ENCODE data around the gene FMO5.
"Not testable (repeated sequence)": the region's sequence is repeated elsewhere in the genome, so short reads cannot be mapped to it uniquely, and the experiment has no call there.

The FMO5 gene

GRCh38 chr1:147201786-147202185, 23.4 kb downstream of the FMO5 start:
- H3K4me3 ChIP-seq (replicated peaks; ENCODE audit: low read depth, low read length): no peak overlapping the region
- no peaks in the 10 kb centered on the region for H3K36me3 ChIP-seq (ENCODE audit: control insufficient read depth, insufficient read depth, low read length)
- no peak for TF ChIP-seq CTCF (IDR thresholded peaks at IDR 0.05; ENCODE audit: insufficient read depth, low read length, poor library complexity, severe bottlenecking)
- no peak for DNase-seq (ENCODE audit: extremely low read depth, insufficient read length)
- H3K27me3 ChIP-seq (replicated peaks; ENCODE audit: control insufficient read depth, insufficient read depth, low read length): no peaks in the 10 kb centered on the region

DNA sequence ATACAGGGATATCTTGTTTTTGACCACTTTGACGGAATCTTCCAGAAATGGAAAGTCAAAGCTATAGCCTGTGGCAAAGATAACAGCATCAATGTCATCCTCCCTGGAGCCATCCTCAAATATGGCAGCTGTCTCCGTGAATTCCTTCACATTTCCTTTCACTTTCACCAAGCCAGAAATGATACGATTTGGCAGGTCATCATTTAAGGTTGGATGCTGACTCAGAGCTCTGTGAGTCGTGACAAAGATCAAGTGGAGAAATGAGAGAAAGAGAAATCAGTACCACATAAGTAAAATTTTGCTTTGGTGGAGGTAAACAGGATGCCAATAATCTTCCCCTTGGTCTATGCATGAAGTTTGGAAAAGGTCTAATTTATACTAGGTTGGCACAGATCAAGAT, 23.9 kb downstream of the FMO5 start:
- Histone ChIP-seq H3K27me3 (replicated peaks; ENCODE audit: control insufficient read depth, insufficient read depth, low read length) (no peaks in the 10 kb centered on the region), H3K36me3 (ENCODE audit: control insufficient read depth, insufficient read depth, low read length) (no peaks in the 10 kb centered on the region), H3K4me3 (replicated peaks; ENCODE audit: low read depth, low read length) (no peak overlapping the region)
- TF ChIP-seq CTCF (IDR thresholded peaks at IDR 0.05; ENCODE audit: insufficient read depth, low read length, poor library complexity, severe bottlenecking): no peak
- no peak for DNase-seq (ENCODE audit: extremely low read depth, insufficient read length)

DNA sequence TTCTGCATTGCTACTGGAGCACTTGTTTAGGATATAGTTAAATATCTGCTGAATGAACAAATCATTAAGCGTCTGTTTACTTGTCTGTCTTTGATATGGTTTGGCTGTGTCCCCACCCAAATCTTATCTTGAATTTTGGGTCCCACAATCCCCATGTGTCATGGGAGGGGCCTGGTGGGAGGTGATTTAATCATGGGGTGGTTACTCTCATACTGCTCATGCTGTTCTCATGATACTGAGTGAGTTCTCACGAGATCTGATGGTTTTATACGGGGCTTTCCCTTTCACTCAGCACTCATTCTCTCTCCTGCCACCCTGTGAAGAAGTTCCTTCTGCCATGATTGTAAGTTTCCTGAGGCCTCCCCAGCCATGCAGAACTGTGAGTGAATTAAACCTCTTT, 27.8 kb downstream of the FMO5 start:
- H3K27me3 ChIP-seq (replicated peaks; ENCODE audit: control insufficient read depth, insufficient read depth, low read length); DNase-seq (ENCODE audit: extremely low read depth, insufficient read length); H3K4me3 ChIP-seq (replicated peaks; ENCODE audit: low read depth, low read length); H3K36me3 ChIP-seq (ENCODE audit: control insufficient read depth, insufficient read depth, low read length): not testable (repeated sequence)

DNA sequence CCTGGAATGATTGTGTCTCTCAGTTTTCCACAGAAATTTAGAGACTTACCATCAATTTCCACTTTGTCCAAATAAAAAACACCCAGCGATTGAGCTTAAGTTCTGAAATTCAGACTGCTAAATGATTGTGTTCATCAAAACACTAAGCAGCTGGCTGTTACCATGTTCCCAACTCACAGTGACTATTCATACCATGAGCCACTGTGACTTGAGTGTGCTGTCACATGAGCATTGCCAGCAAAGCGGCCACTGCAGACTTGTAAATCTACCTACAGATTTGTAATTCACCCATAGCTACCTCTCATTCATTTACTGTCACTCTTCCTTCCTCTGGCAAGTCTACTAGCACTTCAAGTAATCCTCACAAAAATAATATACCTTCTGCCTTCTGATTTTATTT, 35.6 kb downstream of the FMO5 start:
- no peak for TF ChIP-seq CTCF (IDR thresholded peaks at IDR 0.05; ENCODE audit: insufficient read depth, low read length, poor library complexity, severe bottlenecking)
- no peak for DNase-seq (ENCODE audit: extremely low read depth, insufficient read length)
- Histone ChIP-seq H3K27me3 (replicated peaks; ENCODE audit: control insufficient read depth, insufficient read depth, low read length) (no peaks in the 10 kb centered on the region), H3K4me3 (replicated peaks; ENCODE audit: low read depth, low read length) (no peak overlapping the region), H3K36me3 (ENCODE audit: control insufficient read depth, insufficient read depth, low read length) (no peaks in the 10 kb centered on the region)

DNA sequence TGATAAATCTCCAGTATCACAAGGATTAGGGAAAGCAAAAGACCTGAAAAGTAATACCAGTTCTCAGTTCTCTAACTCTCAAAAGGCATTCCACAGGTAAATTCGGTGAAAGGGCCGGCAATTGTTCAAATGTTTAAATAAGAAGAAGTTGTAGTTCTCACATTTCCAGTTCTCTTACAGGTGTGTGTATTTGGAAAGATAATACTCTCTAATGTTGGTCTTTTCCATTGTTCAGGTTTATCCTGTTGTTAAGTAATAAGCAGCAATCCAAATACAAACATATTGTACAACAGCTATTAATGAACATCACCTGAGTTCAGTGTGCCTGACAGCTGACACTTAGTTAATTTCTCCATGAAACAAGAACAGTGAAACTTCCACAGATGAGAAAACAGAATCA, 39.7 kb downstream of the FMO5 start:
- Histone ChIP-seq H3K4me3 (replicated peaks; ENCODE audit: low read depth, low read length) (no peak overlapping the region), H3K36me3 (ENCODE audit: control insufficient read depth, insufficient read depth, low read length) (no peaks in the 10 kb centered on the region), H3K27me3 (replicated peaks; ENCODE audit: control insufficient read depth, insufficient read depth, low read length) (no peaks in the 10 kb centered on the region)
- DNase-seq (ENCODE audit: extremely low read depth, insufficient read length): no peak
- no peak for TF ChIP-seq CTCF (IDR thresholded peaks at IDR 0.05; ENCODE audit: insufficient read depth, low read length, poor library complexity, severe bottlenecking)

GRCh38 chr1:147177611-147178380, 47.3 kb downstream of the FMO5 start:
- H3K4me3 ChIP-seq (replicated peaks; ENCODE audit: low read depth, low read length): no peak overlapping the region
- no peak for DNase-seq (ENCODE audit: extremely low read depth, insufficient read length)
- no peak for TF ChIP-seq CTCF (IDR thresholded peaks at IDR 0.05; ENCODE audit: insufficient read depth, low read length, poor library complexity, severe bottlenecking)
- no peaks in the 10 kb centered on the region for H3K27me3 ChIP-seq (replicated peaks; ENCODE audit: control insufficient read depth, insufficient read depth, low read length)
- H3K36me3 ChIP-seq (ENCODE audit: control insufficient read depth, insufficient read depth, low read length): no peaks in the 10 kb centered on the region

Data from GM06990 (cell line).